Measurements from ENCODE around the gene FAM170B.

The FAM170B gene

GRCh38 chr10:49093922-49094321 lies 39.9 kb downstream of the FAM170B start:
- peaks cover 5% of the 10 kb centered on the region; the same call in 1 of the 2 replicates for H3K4me1 ChIP-seq (ENCODE audit: control insufficient read depth, insufficient read depth, low read length)
- no peak overlapping the region for H3K4me3 ChIP-seq (ENCODE audit: low read depth, low read length)
- H3K9ac ChIP-seq (ENCODE audit: low read depth, low read length), result no peak overlapping the region
- no peaks in the 10 kb centered on the region for H3K27me3 ChIP-seq (ENCODE audit: control insufficient read depth, insufficient read depth, low read length)
- no peaks in the 10 kb centered on the region for H3K9me3 ChIP-seq (ENCODE audit: control insufficient read depth, insufficient read depth, low read length)
- H3K36me3 ChIP-seq (ENCODE audit: control insufficient read depth, insufficient read depth, low read length), result no peaks in the 10 kb centered on the region
- no peak overlapping the region for H3K27ac ChIP-seq (ENCODE audit: low read depth, low read length)

- H3K4me3 ChIP-seq (ENCODE audit: low read depth, low read length), result no peak overlapping the region
- H3K27ac ChIP-seq (ENCODE audit: low read depth, low read length), result no peak overlapping the region
- no peaks in the 10 kb centered on the region for H3K36me3 ChIP-seq (ENCODE audit: control insufficient read depth, insufficient read depth, low read length)
- peaks cover 6% of the 10 kb centered on the region; the same call in 1 of the 2 replicates for H3K4me1 ChIP-seq (ENCODE audit: control insufficient read depth, insufficient read depth, low read length)
- H3K27me3 ChIP-seq (ENCODE audit: control insufficient read depth, insufficient read depth, low read length), result no peaks in the 10 kb centered on the region
- no peak overlapping the region for H3K9ac ChIP-seq (ENCODE audit: low read depth, low read length)
- H3K9me3 ChIP-seq (ENCODE audit: control insufficient read depth, insufficient read depth, low read length), result 0 out of 2 replicates have a peak, but pooled peaks cover under 1% of the 10 kb centered on the region
Observed at GRCh38 chr10:49092477-49092876, 41.3 kb downstream of the FAM170B start.

- Histone ChIP-seq H3K9ac (ENCODE audit: low read depth, low read length) (no peak overlapping the region), H3K27me3 (ENCODE audit: control insufficient read depth, insufficient read depth, low read length) (no peaks in the 10 kb centered on the region), H3K9me3 (ENCODE audit: control insufficient read depth, insufficient read depth, low read length) (peaks cover 9% of the 10 kb centered on the region; the same call in 1 of the 2 replicates), H3K4me3 (ENCODE audit: low read depth, low read length) (no peak overlapping the region), H3K36me3 (ENCODE audit: control insufficient read depth, insufficient read depth, low read length) (no peaks in the 10 kb centered on the region), H3K27ac (ENCODE audit: low read depth, low read length) (no peak overlapping the region), H3K4me1 (ENCODE audit: control insufficient read depth, insufficient read depth, low read length) (peaks cover 6% of the 10 kb centered on the region; the same call in 1 of the 2 replicates)
Observed at GRCh38 chr10:49091450-49092210, 42.2 kb downstream of the FAM170B start.

- H3K27ac ChIP-seq (ENCODE audit: low read depth, low read length), result no peak overlapping the region
- H3K27me3 ChIP-seq (ENCODE audit: control insufficient read depth, insufficient read depth, low read length), result no peaks in the 10 kb centered on the region
- H3K4me1 ChIP-seq (ENCODE audit: control insufficient read depth, insufficient read depth, low read length), result peaks cover 6% of the 10 kb centered on the region; the same call in 1 of the 2 replicates
- no peaks in the 10 kb centered on the region for H3K36me3 ChIP-seq (ENCODE audit: control insufficient read depth, insufficient read depth, low read length)
- no peak overlapping the region for H3K4me3 ChIP-seq (ENCODE audit: low read depth, low read length)
- peaks cover 10% of the 10 kb centered on the region; the same call in 1 of the 2 replicates for H3K9me3 ChIP-seq (ENCODE audit: control insufficient read depth, insufficient read depth, low read length)
- no peak overlapping the region for H3K9ac ChIP-seq (ENCODE audit: low read depth, low read length)
Observed at GRCh38 chr10:49090696-49091380, 43.0 kb downstream of the FAM170B start.

DNA sequence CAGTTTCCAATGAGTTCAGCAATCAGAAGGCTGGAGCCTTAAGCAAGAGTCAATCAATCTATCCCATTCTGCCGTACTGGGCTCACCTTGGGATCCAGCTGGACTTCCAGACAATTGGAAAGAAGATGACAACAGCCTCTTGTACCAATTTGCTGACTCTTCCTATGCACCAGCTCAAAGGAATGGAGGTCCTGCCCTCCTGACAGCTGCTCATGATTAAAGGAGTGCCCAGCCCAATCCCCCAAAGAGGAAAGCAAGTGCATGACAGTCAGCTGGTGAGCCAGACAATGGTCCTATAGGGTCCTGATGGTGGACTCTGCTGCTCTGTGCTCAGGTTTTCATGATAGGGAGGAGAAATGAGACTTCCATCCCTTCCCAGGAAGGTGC lies 43.6 kb downstream of the FAM170B start:
- no peak overlapping the region for H3K4me3 ChIP-seq (ENCODE audit: low read depth, low read length)
- H3K9ac ChIP-seq (ENCODE audit: low read depth, low read length), result no peak overlapping the region
- H3K27ac ChIP-seq (ENCODE audit: low read depth, low read length), result no peak overlapping the region
- H3K27me3 ChIP-seq (ENCODE audit: control insufficient read depth, insufficient read depth, low read length), result no peaks in the 10 kb centered on the region
- peaks cover 6% of the 10 kb centered on the region; the same call in 1 of the 2 replicates for H3K4me1 ChIP-seq (ENCODE audit: control insufficient read depth, insufficient read depth, low read length)
- no peaks in the 10 kb centered on the region for H3K36me3 ChIP-seq (ENCODE audit: control insufficient read depth, insufficient read depth, low read length)
- peaks cover 10% of the 10 kb centered on the region; the same call in 1 of the 2 replicates for H3K9me3 ChIP-seq (ENCODE audit: control insufficient read depth, insufficient read depth, low read length)

GRCh38 chr10:49089557-49090188 lies 44.1 kb downstream of the FAM170B start:
- Histone ChIP-seq H3K4me3 (ENCODE audit: low read depth, low read length) (no peak overlapping the region), H3K27me3 (ENCODE audit: control insufficient read depth, insufficient read depth, low read length) (no peaks in the 10 kb centered on the region), H3K9ac (ENCODE audit: low read depth, low read length) (no peak overlapping the region), H3K36me3 (ENCODE audit: control insufficient read depth, insufficient read depth, low read length) (no peaks in the 10 kb centered on the region), H3K4me1 (ENCODE audit: control insufficient read depth, insufficient read depth, low read length) (peaks cover 6% of the 10 kb centered on the region; the same call in 1 of the 2 replicates), H3K27ac (ENCODE audit: low read depth, low read length) (no peak overlapping the region), H3K9me3 (ENCODE audit: control insufficient read depth, insufficient read depth, low read length) (peaks cover 10% of the 10 kb centered on the region; the same call in 1 of the 2 replicates)

DNA sequence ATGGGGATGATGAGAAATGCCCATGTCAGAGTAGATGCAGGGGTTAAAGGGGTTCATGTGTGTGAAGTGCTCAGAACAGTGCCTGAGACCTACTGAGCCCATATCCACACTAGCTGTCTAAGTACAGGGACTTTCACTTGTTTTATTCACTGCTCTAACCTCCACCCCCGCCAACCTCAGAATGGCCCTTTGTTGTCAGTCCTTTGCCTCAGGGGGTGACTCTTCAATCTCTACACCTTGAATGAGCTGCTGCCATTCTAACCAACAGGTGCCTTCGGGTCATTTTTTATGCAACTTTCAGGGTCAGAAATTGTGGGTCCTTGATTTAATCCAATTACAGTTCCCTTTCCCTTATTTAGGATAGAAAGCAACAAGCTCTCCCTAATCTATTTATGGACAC lies 44.7 kb downstream of the FAM170B start:
- H3K9ac ChIP-seq (ENCODE audit: low read depth, low read length), result no peak overlapping the region
- no peak overlapping the region for H3K27ac ChIP-seq (ENCODE audit: low read depth, low read length)
- no peak overlapping the region for H3K4me3 ChIP-seq (ENCODE audit: low read depth, low read length)
- H3K27me3 ChIP-seq (ENCODE audit: control insufficient read depth, insufficient read depth, low read length), result no peaks in the 10 kb centered on the region
- peaks cover 10% of the 10 kb centered on the region; the same call in 1 of the 2 replicates for H3K9me3 ChIP-seq (ENCODE audit: control insufficient read depth, insufficient read depth, low read length)
- H3K4me1 ChIP-seq (ENCODE audit: control insufficient read depth, insufficient read depth, low read length), result peaks cover 6% of the 10 kb centered on the region; the same call in 1 of the 2 replicates
- H3K36me3 ChIP-seq (ENCODE audit: control insufficient read depth, insufficient read depth, low read length), result no peaks in the 10 kb centered on the region

GRCh38 chr10:49086889-49087288 lies 46.9 kb downstream of the FAM170B start:
- Histone ChIP-seq H3K36me3 (ENCODE audit: control insufficient read depth, insufficient read depth, low read length) (no peaks in the 10 kb centered on the region), H3K9me3 (ENCODE audit: control insufficient read depth, insufficient read depth, low read length) (peaks cover 10% of the 10 kb centered on the region; the same call in 1 of the 2 replicates), H3K27ac (ENCODE audit: low read depth, low read length) (no peak overlapping the region), H3K9ac (ENCODE audit: low read depth, low read length) (no peak overlapping the region), H3K4me1 (ENCODE audit: control insufficient read depth, insufficient read depth, low read length) (peaks cover 8% of the 10 kb centered on the region; the same call in 1 of the 2 replicates), H3K27me3 (ENCODE audit: control insufficient read depth, insufficient read depth, low read length) (no peaks in the 10 kb centered on the region), H3K4me3 (ENCODE audit: low read depth, low read length) (no peak overlapping the region)

GRCh38 chr10:49083261-49083660 lies 50.6 kb downstream of the FAM170B start:
- H3K4me3 ChIP-seq (ENCODE audit: low read depth, low read length), result no peak overlapping the region
- H3K36me3 ChIP-seq (ENCODE audit: control insufficient read depth, insufficient read depth, low read length), result no peaks in the 10 kb centered on the region
- H3K27me3 ChIP-seq (ENCODE audit: control insufficient read depth, insufficient read depth, low read length), result no peaks in the 10 kb centered on the region
- no peak overlapping the region for H3K9ac ChIP-seq (ENCODE audit: low read depth, low read length)
- peaks cover 10% of the 10 kb centered on the region; the same call in 1 of the 2 replicates for H3K9me3 ChIP-seq (ENCODE audit: control insufficient read depth, insufficient read depth, low read length)
- H3K27ac ChIP-seq (ENCODE audit: low read depth, low read length), result no peak overlapping the region
- peaks cover 10% of the 10 kb centered on the region; the same call in 1 of the 2 replicates for H3K4me1 ChIP-seq (ENCODE audit: control insufficient read depth, insufficient read depth, low read length)

DNA sequence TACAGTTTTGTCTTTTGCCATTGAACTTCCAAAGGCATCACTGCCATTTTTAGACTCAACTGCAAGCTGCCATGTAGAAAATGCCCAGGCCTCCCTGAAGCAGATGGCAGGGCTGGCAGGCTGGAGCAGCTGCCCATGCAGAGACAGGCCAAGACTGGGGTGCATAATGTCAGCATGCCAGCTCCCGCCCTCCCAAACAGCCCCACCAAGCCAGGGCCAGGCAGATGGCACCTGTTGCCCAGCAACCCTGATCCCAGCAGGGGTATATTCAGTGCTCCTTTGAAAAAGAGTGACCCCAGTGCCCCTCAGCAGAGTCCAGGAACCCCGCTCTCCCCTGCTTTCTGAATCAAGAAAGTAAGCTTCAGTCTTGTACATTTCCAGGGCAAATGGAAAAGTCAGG lies 51.1 kb downstream of the FAM170B start:
- Histone ChIP-seq H3K4me3 (ENCODE audit: low read depth, low read length) (no peak overlapping the region), H3K36me3 (ENCODE audit: control insufficient read depth, insufficient read depth, low read length) (no peaks in the 10 kb centered on the region), H3K9me3 (ENCODE audit: control insufficient read depth, insufficient read depth, low read length) (peaks cover 10% of the 10 kb centered on the region; the same call in 1 of the 2 replicates), H3K27me3 (ENCODE audit: control insufficient read depth, insufficient read depth, low read length) (no peaks in the 10 kb centered on the region), H3K27ac (ENCODE audit: low read depth, low read length) (no peak overlapping the region), H3K9ac (ENCODE audit: low read depth, low read length) (no peak overlapping the region), H3K4me1 (ENCODE audit: control insufficient read depth, insufficient read depth, low read length) (peaks cover 10% of the 10 kb centered on the region; the same call in 1 of the 2 replicates)

Measured in HUES48 (cell line).